ENCODE data around the gene ING4. TPM values are rescaled to one million over a fixed set of nuclear protein-coding genes. Genes with fewer than 3 reads are reported as not detected.

The ING4 gene
- polyA plus RNA-seq, 2 of the 4 experiments (the other 2 are of a cell fraction) = 19.5 to 36.5 TPM

GRCh38 chr12:6688999-6689882 is 26.3 kb upstream of the ING4 start, which contains the start of gene ZNF384 (continued):
- TF ChIP-seq PBX3 (IDR thresholded peaks at IDR 0.05) = peak; percentile 80
- TF ChIP-seq RNF2 (IDR thresholded peaks at IDR 0.05; ENCODE audit: borderline replicate concordance, low read depth) = no peak
- TF ChIP-seq E2F6 (IDR thresholded peaks at IDR 0.05; ENCODE audit: borderline replicate concordance, low read depth) = no peak
- TF ChIP-seq MAZ (IDR thresholded peaks at IDR 0.05; ENCODE audit: borderline replicate concordance, low read depth, low read length) = peak; percentile 96
- TF ChIP-seq EP300 (IDR thresholded peaks at IDR 0.05) = no peak
- no peak for TF ChIP-seq ZSCAN20 (CRISPR knock-in tag; IDR thresholded peaks at IDR 0.05)
- no peak for TF ChIP-seq ATOH8 (CRISPR knock-in tag; IDR thresholded peaks at IDR 0.05; ENCODE audit: low read depth)

GRCh38 chr12:6688543-6688998 is 25.7 kb upstream of the ING4 start:
- DNase-seq (ENCODE audit: low read depth in 1 of 2, low spot score in 1 of 2) (peak in 1 of 2 experiments; percentile 92), ATAC-seq (peak in 1 of 2 experiments; percentile 7; a peak in 4 of 6 replicates), FAIRE-seq (no peak)
- WGBS (ENCODE audit: missing lambda C conversion rate) = 3% methylated on average over 10 of the region's 13 CpGs
- Histone ChIP-seq H3K9me3 (no peaks in the 10 kb centered on the region), H3K4me1 (peaks cover 18% of the 10 kb centered on the region; the same call in 2 of the 3 replicates), H3K4me3 (peak overlapping the region; percentile 94), H3K27ac (peak overlapping the region; percentile 98 to 100), H3K4me2 (peak overlapping the region; percentile 96)
- ChIA-PET CTCF (interaction anchor here (1.3 to 2.6 kb wide), 8 partner anchors 10 to 181 kb away, joined by 5 to 13 read pairs (median 6); partner anchors contain the start of genes COPS7A and MLF2), POLR2A (interaction anchor here (0.5 to 2.1 kb wide), 19 partner anchors 9 to 336 kb away, joined by 4 to 86 read pairs (median 7); partner anchors contain the start of genes CDCA3, COPS7A, GAPDH and MLF2)
- TF ChIP-seq RCOR1 (IDR thresholded peaks at IDR 0.05; ENCODE audit: low read depth, low read length) = no peak
- TF ChIP-seq FOSL2 (IDR thresholded peaks at IDR 0.05) = no peak
- peak; percentile 18; the same call in 1 of the 2 replicates for TF ChIP-seq FOSL2 (CRISPR knock-in tag; IDR thresholded peaks at IDR 0.05)
- TF ChIP-seq POLR2A (IDR thresholded peaks at IDR 0.05; ENCODE audit: low read length) = peak; percentile 47
- 0 out of 2 replicates have a peak, but pooled peaks have one; percentile 61 for TF ChIP-seq TFCP2L1 (CRISPR knock-in tag; IDR thresholded peaks at IDR 0.05)
- no peak for TF ChIP-seq ZFP36 (IDR thresholded peaks at IDR 0.05; ENCODE audit: borderline replicate concordance, partially characterized antibody)
- TF ChIP-seq FOSB (CRISPR knock-in tag; IDR thresholded peaks at IDR 0.05) = peak; percentile 62; the same call in 1 of the 2 replicates
- TF ChIP-seq CTCF (IDR thresholded peaks at IDR 0.05) = no peak

GRCh38 chr12:6685814-6686213 is 22.9 kb upstream of the ING4 start:
- Histone ChIP-seq H3K27ac (no peak overlapping the region), H3K4me2 (no peak overlapping the region), H3K4me3 (no peak overlapping the region), H3K9me3 (no peaks in the 10 kb centered on the region), H3K4me1 (peaks cover 15% of the 10 kb centered on the region; the same call in 2 of the 3 replicates)
- 95% methylated on average over 3 of the region's 3 CpGs for WGBS (ENCODE audit: missing lambda C conversion rate)
- no peak for DNase-seq (ENCODE audit: low read depth in 1 of 2, low spot score in 1 of 2)
- ChIA-PET CTCF (interaction anchor here (0.6 to 1.7 kb wide), 6 partner anchors 9 to 115 kb away, joined by 3 to 5 read pairs (median 4); no protein-coding TSS in a partner anchor), POLR2A (no interaction called here)
- FAIRE-seq = no peak
- no peak for TF ChIP-seq ELK1 (IDR thresholded peaks at IDR 0.05; ENCODE audit: low read depth, low read length)
- ATAC-seq = no peak

All from A549 (cell line).